HG02798 (cell line): Measurements from ENCODE around the gene C17orf50.

Experiments used
- ATAC-seq: cut with Tn5 transposase; IDR thresholded peaks from one replicate; pipeline ENCODE4 v1.9.1; 2021; ENCODE audit warnings: mild to moderate bottlenecking; ENCODE audit not compliant: unreplicated experiment, poor library complexity

Gene C17orf50

GRCh38 chr17:35775583-35775982 is 14.9 kb downstream of the C17orf50 start:
- no peak for ATAC-seq

GRCh38 chr17:35778641-35779196 is 18.0 kb downstream of the C17orf50 start:
- ATAC-seq: no peak

DNA sequence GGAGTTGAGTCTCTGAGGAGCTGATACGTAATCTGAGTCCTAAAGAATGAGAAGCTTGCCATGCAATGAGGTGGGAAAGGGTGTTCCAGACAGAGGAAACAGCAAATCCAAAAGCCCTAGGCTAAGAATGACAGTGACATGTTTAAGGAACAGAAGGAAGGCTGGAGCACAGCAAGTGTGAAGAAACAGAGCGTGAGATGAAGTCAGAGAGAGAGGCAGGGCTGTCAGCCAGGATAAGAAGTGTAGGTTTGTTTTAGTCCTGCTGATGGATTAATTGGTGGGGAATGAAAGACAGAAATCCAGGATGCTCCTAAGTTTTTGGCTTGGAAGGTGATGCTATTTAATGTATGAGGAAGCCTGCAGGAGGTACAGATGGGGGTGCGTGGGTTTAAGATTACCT is 20.3 kb downstream of the C17orf50 start:
- no peak for ATAC-seq

DNA sequence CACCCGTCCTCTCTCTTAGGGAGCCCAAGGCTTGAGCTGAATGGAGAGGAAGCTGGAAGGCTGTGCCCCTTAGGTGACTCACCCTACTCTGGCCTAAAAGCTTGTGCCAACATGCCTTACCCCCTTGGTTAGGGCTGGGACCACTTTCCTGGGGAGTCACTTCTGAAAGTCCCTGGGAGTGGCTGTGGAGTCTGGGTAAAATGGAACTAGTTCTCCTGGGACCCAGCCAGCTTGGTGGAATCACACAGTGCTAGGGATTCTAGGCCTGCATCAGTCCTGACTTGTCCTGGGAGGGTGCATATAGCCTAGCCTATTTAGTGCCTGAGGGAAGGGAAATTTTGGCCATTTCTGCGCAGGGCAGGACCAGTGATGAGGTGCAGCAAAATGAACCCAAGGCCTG is 24.2 kb downstream of the C17orf50 start:
- ATAC-seq: no peak

DNA sequence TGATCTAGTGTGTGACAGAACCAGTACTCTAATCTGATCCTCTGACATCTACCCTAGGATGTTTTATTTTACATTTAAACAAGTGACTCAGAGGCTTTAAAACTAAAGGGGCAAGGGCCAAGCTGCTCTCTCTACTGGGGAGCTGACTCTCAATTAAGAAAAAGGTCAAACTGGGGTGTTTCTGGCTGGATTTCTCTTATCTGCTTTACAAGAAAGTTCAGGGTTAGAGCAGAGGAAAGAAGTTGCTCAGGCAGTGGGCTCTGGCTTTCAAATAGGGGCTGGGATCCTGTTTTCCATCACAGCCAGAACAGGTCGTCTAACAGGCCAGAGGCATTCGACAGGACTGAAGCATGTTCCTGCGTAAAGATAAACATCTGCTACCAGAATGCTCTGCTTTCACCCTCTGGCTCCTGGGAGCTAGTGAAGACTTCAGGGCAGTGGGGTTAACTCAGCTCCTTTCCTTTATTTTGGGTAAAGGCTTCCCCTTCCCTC is 26.3 kb downstream of the C17orf50 start:
- no peak for ATAC-seq

- ATAC-seq: no peak
Measured at GRCh38 chr17:35788477-35789368, 28.0 kb downstream of the C17orf50 start.

DNA sequence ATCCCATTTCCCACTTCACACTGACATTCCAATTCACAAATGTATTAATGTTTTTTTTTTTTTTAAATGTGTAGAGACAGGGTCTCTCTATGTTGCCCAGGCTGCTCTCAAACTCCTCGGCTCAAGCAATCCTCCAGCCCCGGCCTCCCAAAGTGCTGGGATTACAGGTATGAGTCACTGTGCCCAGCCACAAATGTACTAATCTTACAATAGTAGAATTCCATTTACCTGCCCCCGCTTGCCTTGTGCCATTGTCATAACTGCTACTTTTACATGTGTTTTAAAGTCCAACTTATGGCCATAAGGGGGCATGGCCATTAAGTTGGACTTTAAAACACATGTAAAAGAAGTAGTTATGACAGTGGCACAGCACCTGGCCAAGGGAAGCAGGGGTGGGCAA is 30.2 kb downstream of the C17orf50 start:
- no peak for ATAC-seq

GRCh38 chr17:35791681-35792350 is 31.1 kb downstream of the C17orf50 start:
- no peak for ATAC-seq

DNA sequence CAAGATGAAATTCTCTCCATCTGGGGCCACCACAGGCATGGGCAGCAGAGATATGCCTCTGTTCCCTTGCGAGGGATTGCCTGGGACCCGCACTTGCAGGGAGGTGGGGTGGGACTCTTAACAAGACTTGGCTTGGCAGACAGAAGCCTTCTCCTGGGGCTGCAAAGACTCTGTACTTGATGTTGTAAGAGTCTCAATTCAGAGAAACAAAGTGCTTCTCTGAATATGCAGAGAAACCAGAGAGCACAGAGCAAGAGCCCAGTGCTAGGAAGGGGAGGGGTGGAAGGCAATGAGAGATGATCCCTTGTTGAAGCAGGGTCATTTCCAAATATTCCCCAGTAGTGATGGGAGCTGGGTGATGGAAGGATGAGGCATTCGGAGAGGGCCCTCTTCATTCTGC is 32.6 kb downstream of the C17orf50 start:
- no peak for ATAC-seq

GRCh38 chr17:35795007-35795870 is 34.6 kb downstream of the C17orf50 start, which contains the start of gene MMP28:
Gene MMP28, minus strand, starts transcription at chr17:35795641. Its CDS starts 264 bp downstream, at chr17:35795377.
- ATAC-seq: no peak

DNA sequence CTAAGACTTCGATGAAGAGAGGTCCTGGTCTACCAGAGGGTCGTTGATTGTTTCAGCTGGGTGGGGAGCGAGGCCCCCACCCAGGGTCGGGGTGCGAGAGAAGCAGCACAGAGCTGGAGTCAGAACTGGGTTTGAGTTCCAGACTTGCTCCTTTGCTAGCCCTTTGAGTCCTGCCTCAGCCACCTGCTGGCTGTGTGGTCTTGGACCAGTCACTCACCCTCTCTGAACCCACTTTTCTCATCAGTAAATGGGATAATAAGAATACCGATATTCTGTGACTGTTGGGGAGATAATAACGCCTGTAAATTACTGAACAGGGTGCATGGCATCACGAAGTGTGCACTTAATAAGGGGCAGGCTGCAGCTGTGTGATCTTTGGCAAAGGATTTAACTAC is 35.2 kb downstream of the C17orf50 start:
- no peak for ATAC-seq

DNA sequence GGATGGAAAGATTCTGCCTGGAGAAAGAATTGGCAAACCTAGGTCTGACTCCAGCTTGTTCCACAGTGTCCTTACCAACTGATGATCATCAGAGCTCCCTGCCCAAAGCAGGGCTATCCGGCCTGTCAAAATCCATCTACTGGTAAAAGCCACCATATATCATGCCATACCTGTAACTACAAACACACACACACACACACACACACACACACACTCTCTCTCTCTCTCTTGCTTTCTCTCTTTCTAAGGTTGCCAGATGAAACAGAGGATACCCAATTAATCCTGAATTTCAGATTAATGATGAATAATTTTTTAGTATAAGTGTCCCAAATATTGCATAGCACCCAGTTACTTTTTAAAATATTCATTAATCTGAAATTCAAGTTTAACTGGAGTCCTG is 36.3 kb downstream of the C17orf50 start:
- no peak for ATAC-seq

DNA sequence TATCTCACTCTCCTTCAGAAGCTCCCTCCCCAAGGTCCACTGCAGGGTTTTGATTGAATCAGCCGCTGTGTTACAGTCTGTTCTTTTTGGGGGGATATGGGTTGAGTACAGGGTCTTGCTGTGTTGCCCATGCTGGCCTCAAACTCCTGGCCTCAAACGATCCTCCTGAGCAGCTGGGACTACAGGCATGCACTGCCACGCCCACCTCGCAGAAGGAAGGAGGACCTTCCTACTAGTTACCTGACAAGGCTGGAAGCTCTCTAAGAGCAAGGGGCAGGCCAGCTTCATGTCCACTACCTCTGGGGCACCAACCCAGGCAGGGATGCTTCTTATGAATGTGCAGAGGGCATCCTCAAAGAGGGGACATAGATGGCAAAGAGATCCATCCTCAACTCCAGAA is 36.7 kb downstream of the C17orf50 start:
- no peak for ATAC-seq

- ATAC-seq: no peak
Measured at GRCh38 chr17:35797918-35798317, 37.2 kb downstream of the C17orf50 start.

DNA sequence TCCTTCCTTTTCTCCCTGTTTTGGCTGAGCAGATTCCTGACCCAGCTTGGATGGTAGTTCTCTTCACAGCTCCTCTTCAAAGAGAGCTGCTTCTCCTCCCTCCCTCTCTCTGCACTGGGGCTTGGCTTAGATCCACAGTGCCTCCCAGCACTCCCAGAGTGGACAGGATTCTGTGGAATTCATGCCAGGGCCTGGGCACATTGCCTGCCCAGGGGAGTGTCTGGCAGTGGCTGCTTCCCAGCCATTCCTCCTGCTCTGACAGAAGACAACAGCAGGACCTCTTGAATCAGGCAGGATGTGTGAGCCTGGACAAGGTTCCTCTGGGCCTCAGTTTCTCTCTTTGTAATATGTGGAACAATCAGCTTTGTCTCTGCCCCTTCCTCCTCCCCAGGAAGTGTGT is 39.3 kb downstream of the C17orf50 start:
- no peak for ATAC-seq

- ATAC-seq: no peak
Measured at GRCh38 chr17:35801583-35802224, 41.0 kb downstream of the C17orf50 start.

DNA sequence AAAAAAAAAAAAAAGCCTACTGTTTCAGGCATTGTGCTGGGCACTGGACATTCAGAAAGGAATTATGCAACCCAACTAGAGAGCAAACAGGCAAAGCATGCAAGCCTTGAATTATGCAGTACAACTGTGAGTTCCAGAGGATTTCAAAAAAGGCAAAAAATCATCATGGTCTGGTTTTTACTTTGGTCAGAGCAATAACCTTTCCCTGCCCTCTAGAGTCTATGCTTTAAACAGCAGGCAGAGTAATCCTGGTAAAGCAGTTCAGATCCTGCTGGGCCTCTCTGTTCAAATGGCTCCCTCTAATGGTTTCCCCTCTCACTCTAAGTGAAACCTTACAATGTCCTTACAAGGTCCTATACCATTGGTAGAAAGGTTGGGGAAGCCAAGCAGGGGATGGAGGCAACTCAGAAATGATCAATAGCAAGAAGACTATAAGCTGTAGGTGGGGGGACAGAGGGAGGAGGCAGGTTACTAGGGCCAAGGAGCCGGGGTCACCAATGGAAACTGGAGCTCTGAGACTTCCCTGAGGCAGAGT is 44.0 kb downstream of the C17orf50 start:
- no peak for ATAC-seq

DNA sequence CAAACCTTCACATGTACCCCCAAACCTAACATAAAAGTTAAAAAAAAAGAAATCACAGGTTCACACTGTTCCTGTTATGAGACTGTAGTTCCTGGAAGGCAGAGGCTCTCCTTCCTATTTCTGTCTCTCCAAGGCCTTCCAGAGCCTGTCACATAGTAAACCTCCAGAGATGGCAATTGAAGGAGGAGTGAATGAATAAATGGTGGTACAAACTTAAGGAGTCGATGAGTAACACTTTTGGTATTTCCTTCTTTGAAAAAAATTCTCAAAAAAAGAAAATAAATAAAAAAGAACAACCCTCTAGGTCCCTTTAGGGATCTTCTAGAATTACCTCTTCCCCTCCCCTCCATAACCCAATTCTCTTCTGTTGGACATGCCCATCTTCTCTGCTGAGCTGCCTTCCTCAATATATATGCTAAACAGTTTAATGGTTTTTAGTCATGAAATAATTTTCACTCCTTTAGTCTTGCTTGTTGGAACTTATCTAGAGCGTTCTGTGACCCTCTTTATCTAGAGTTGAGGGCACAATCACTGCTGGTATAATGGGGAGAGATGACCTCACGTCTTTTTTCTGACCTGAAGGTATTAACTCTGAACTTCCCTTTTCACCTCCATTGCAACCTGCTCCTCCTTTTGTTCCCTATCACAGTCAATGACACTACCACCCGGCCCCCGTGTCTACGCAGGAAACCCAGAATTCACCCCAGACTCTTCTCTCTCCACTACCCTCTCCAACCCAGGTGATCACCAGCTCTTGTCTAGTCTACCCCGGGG is 46.9 kb downstream of the C17orf50 start:
- no peak for ATAC-seq
